Left colon (tissue), 2 donors: Measurements from ENCODE around the gene PEX26. TPM values are rescaled to one million over a fixed set of nuclear protein-coding genes. Genes with fewer than 3 reads are reported as not detected.
"Not testable (repeated sequence)": the region's sequence is repeated elsewhere in the genome, so short reads cannot be mapped to it uniquely, and the experiment has no call there.

Experiments
- ATAC-seq: fragments of 200-7000 bp; cut with Tn5 transposase; one replicate; pipeline ENCODE4 v1.9.1; 2020; ENCODE audit warnings: mild to moderate bottlenecking, moderate library complexity
- DNase-seq, 2 donors: peaks; one replicate each; pipeline ENCODE4 v3.0.0-alpha.2; 2020
- intact Hi-C, 2 donors: fragments of 100-400 bp; cut with DNase I in 1 of 2; cut with micrococcal nuclease in 1 of 2; formaldehyde crosslinking; loops; one replicate each; pipeline versions ENCODE4 v1.11.2 to v1.14.0; 2022; cut with DNase I, micrococcal nuclease
- total RNA-seq, 2 donors: library from RNA; stranded (reverse); fragmentation: NEBNext Ultra II Directional; extraction: Animal tissue kit (Norgen Biotek cat#: 25700); gene quantifications; one replicate each; pipeline ENCODE4 v1.2.1, GENCODE V29; 2021
- donor health status: DM: no; HTN: no; CAD: no.
- donor health status: DM: yes; HTN: yes; CAD: no.

PEX26 gene
- total RNA-seq, 2 donors from 2014 or later, result 128 to 196 TPM

DNA sequence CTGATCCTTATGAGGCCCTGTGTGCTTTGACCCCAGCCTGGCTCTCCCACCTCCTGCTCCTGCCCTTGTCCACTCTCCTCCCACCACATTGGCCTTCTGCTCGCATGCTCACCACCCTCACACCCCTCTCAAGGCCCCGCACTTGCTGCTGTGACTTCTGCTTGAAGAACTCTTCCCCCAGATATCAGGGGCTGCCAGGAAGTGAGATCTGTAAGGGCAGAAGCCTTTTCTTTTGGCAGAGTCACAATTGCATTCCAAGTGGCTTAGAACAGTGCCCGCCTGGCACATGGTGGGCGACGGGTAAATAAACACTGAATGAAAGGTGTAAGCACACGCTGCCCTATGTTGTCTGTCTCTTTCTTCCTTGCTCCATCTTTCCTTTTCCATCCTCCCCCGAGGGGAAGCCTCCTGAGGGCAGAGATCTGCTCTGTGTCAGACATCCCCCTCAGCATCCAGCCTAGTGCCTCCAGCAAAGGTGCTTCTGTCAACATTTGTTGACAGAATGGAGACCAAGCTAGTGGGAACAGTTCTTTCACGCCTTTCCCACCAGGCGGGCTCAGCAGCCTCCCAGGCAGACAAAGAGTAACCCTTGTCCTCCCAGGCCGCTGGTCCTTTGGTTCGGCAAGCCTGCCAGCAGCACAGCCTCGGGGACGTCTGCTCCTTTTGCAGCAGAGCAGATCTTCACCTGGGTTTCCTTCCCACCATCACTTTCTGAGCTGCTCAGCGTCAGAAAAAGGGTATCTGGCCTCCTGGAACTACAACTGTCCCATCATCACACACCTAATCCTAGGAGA lies 10.0 kb upstream of the PEX26 start:
- no peak for ATAC-seq
- intact Hi-C loops, result no loop called here
- DNase-seq, result no peak

DNA sequence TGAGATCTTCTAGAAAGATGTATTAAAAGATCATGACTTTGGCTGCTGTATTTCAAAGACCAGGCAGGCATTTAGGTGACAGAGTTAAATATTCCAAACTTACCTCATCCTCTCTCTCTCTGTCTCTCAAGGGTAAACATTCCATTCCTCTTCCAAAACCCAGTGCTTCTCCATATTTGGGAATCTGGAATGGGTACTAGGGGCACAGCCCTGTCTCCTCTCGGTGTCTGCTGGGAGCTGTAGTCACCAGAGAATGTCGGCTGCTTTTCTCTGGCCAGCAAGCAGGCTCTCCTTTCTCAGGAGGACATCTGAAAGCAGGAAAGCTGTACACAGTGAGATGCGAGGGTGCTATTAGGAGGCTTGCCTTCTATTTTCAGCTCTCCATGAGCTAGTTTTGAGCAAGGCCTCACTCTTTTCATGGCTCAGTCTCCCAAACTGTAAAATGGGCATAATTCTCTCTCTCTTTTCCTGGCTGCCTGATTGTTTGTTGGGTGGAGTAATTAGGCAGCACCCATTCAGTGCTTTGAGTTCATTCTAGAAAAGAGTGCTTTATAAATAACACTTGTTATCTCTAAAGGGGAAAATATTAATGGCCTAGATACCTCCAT lies 9.3 kb upstream of the PEX26 start:
- intact Hi-C loops, result no loop called here
- ATAC-seq, result no peak
- DNase-seq, result no peak

DNA sequence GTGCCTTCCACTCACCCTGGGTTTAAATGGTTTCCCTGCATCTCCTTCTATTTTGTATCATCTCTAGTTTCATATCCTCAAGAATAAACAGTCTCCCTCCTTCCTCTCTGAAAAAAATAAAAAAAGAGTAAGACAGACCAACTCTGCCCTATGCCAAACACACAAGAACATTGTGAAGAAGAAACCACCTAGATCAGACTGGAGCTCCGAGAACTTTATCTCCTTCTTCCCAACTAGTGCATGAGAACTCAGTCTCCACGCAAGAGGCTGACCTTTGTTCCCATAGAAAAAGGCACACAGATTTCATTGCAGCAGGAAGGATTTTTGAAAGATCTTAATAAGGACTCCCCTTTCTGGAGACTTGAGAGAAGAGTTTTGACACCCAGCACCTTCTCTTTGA lies 8.7 kb upstream of the PEX26 start:
- ATAC-seq (peak; percentile 35), DNase-seq (no peak)
- intact Hi-C loops, result no loop called here

DNA sequence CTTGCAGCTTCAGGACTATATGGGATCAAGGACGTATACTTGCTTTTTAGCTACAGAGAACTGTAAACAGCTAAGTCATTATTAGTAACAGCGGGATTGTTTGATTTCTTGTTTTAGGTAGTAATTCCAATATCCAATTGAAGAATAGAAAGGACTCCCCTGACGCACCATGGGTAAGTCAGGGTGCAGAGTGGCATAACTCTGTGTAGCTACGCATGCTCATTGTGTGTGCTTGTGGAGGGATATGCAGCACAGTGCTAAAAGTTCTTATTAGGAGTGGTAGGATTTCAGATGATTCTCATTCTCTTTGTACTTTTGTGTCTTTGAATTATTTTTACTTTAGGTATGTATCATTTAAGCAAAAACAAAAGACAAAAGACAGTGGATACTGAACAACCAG lies 7.7 kb upstream of the PEX26 start:
- intact Hi-C loops, result loop anchor here (10.0 kb wide), 2 partner anchors 65 to 245 kb away; no protein-coding TSS in a partner anchor
- ATAC-seq (no peak), DNase-seq (no peak)

DNA sequence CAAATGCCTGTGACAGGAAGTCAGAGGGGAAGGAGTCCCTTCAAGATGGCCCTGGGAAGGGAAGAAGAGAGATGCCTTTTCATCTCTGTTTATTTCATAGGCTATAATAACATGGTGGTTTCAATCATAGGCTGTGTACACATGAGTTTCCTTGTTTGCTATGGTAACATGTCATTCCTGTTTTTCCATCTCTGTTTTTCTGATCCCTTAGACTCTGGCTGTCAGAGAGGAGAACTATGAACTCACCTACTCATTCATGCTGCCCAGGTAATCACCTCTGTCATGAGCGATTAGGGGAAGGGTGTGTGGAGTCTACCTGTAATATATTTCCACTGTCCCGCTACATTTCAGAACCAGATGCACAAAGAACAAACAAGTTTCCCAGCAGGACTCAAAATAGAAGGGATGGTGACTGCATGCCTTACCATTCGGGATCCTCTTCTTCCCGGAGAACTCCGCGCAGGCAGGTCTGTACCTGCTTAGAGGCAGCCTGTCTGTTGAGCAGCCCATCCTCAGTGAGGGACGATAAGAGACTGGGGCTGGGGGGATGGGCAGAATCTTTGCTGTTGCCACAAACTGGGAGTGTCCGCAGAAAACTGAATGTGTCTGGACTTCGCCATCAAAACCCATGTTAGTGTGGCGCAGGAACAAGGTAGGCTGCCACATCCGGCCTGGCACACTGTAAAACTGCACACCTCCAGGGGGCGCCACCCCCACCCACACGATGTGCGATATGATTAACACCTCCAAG lies 7.1 kb upstream of the PEX26 start:
- intact Hi-C loops, result loop anchor here (10.0 kb wide), 2 partner anchors 66 to 246 kb away; no protein-coding TSS in a partner anchor
- DNase-seq (peak in 1 of 2 donors; percentile 54), ATAC-seq (peak; percentile 67)

DNA sequence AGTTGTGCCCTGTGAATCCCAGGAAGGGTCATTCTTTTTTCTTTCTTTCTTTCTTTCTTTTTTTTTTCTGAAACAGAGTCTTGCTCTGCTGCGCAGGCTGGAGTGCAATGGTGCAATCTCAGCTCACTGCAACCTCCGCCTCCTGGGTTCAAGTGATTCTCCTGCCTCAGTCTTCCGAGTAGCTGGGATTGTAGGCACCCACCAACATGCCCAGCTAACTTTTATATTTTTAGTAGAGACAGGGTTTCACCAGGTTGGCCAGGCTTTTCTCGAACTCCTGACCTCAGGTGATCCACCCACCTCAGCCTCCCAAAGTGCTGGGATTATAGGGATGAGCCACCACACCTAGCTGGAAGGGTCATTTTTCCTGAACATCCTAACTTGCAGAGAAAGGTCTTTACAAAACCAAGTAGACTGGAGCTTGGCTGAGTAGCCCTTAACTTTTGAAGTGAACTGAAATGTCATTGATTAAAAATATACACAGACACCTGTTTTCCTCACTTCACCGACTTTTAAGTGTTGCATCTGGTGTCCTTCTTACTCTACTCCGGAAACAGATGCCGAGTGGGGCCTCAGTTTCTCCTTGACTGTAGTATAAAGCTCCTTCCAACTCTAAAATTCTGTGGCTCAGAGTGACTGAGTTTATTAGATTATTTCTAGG lies 6.4 kb upstream of the PEX26 start:
- DNase-seq, ATAC-seq: not testable (repeated sequence)
- intact Hi-C loops, result loop anchor here (10.0 kb wide), 2 partner anchors 67 to 247 kb away; no protein-coding TSS in a partner anchor

DNA sequence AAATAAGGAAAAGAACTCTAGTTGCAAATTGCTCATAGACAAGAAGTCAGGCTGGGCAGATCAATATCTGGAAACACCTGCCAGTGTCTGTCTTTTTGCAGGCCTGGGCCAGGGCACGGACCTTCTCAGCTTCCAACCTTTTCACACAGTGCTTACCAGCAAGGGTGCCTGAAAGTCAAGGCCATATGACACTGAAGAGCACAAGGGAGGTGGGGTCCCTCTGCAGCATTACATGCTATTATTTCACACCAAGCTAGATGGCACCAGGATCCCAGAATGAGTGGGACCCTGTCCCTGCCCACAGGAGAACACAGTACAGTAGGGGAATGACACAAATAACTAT lies 5.9 kb upstream of the PEX26 start:
- no peak for ATAC-seq
- DNase-seq, result no peak
- intact Hi-C loops, result loop anchor here (10.0 kb wide), 2 partner anchors 67 to 247 kb away; no protein-coding TSS in a partner anchor

DNA sequence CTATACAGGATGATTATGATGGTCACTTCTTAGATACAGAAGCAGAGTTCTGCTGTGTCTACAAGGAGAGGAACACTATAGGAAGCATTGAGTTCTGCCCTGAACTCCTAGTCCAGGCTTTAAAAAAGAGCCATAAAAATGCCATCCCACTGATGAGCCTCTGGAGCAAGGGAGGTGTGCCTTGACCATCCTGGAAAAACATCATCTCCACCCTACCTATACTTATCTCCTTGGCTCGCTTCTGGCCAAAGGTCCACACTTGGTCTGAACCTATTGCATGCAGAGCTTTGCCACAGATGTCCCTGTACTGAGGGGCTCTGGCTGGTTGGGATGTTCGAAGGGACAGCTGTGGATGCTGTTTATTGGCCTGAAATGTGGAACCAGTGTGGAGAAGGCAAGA lies 4.3 kb upstream of the PEX26 start:
- intact Hi-C loops, result loop anchor here (10.0 kb wide), 2 partner anchors 69 to 249 kb away; no protein-coding TSS in a partner anchor
- DNase-seq (no peak), ATAC-seq (peak; percentile 25)

DNA sequence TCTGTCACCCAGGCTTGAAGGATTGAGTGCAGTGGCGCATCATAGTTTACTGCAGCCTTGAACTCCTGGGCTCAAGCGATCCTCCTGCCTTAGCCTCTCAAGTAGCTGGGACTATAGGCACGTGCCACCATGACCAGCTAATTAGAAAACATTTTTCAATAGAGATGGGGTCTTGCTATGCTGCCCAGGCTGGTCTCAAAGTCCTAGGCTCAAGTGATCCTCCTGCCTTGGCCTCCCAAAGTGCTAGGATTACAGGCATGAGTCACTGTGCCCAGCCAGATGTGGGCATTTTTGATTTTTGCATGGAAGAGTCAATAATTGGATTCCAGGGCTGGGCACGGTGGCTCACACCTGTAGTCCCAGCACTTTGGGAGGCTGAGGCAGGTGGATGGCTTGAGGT lies 3.9 kb upstream of the PEX26 start:
- not testable (repeated sequence) for ATAC-seq
- intact Hi-C loops, result loop anchor here (2.0 to 10.0 kb wide), 3 partner anchors 69 to 249 kb away; no protein-coding TSS in a partner anchor

DNA sequence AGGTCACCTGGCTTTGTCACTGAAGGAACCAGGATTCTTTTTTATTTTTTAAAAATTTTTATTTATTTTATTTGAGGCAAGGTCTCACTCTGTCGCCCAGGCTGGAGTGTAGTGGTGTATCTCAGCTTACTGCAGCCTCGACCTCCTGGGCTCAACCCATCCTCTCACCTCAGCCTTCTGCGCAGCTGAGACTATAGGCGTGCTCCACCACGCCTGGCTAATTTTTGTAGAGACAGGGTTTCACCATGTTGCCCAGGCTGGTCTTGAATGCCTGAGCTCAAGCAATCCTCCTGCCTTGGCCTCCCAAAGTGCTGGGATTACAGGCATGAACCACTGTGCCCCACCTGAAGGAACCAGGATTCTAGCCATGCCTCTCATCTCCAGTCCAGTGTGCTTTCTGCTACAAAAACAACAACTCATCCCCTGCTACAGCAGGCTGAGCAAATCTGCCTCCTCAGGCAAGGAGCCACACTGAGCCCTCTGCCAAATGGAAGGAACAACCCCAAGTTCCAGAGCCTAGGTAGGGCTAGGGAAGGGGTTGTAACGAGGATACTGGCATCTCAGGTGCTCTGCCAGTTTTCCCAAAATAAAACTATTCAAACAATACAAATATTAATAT lies 2.6 kb upstream of the PEX26 start:
- no peak for ATAC-seq
- DNase-seq, result peak in 1 of 2 donors; percentile 2
- intact Hi-C loops, result loop anchor here (2.0 to 10.0 kb wide), 3 partner anchors 70 to 250 kb away; no protein-coding TSS in a partner anchor

More for the DNA sequence above, 3.9 kb upstream of the PEX26 start:
- DNase-seq, result peak in 1 of 2 donors; percentile 3

DNA sequence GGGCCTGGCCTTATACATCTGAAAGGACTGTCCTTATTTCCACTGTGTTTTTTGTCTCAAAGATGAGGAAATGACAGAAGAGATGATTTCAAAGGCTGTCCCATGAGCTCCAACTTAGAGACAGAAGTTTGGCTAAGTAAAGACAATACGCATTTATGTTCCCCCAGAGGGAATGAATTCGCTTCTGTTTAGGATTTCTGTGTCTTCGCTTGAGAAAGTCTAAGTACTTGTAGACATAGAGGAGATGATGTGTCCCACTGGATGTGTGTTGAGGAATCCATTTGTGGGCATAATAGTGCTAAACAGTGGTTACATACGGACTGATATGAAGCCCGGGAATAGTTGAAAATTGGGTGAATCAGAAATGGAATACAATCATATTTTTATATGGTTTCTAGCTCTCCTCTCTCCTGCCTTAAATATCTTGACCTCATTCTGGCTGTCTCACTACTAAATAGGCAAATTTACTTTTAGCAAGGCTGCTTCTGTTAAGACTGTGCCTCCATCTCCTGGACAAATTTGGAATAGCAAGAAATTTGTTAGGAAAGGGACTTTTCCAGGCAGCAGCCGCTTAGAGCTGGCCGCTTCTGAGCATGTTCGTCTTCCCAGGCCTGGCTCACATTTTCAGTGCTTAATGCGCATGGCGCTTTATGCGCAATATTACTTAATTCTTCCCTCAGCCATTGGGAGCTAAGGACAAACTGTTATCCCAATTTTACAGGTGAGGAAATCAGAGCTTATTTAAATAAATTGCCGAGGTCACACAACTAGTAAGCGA lies 1.9 kb upstream of the PEX26 start:
- ATAC-seq, result peak; percentile 25
- peak; percentile 58 to 72 for DNase-seq
- intact Hi-C loops, result loop anchor here (2.0 to 10.0 kb wide), 4 partner anchors 71 to 253 kb away; no protein-coding TSS in a partner anchor

DNA sequence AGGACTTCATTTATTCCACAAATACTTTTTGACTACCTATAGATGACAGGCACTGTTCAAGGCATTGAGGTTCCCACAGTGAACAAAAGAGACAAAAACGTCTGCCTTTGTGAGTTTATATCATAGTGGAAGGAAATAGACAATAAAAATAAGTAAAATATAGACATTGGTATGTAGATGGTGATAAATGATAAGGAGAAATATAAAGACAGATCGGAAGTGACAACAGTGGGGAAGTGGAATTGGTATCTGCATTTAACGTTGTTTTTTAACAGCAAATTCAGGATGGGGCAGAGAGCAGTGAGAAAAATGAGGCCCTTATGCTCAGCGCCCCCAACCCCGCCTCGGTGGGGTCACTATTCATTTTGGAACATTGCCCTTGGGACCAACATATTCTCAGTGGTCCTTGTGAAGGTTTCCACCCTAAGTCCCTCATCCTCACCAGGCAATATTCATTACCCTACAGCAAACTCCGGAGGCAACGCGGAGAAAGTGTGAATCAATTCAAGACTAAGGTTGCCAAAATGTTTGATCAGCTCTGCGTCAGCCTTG lies 627 bp upstream of the PEX26 start:
- no peak for DNase-seq
- intact Hi-C loops, result loop anchor here (2.0 to 10.0 kb wide), 3 partner anchors 72 to 254 kb away; no protein-coding TSS in a partner anchor
- ATAC-seq, result no peak

DNA sequence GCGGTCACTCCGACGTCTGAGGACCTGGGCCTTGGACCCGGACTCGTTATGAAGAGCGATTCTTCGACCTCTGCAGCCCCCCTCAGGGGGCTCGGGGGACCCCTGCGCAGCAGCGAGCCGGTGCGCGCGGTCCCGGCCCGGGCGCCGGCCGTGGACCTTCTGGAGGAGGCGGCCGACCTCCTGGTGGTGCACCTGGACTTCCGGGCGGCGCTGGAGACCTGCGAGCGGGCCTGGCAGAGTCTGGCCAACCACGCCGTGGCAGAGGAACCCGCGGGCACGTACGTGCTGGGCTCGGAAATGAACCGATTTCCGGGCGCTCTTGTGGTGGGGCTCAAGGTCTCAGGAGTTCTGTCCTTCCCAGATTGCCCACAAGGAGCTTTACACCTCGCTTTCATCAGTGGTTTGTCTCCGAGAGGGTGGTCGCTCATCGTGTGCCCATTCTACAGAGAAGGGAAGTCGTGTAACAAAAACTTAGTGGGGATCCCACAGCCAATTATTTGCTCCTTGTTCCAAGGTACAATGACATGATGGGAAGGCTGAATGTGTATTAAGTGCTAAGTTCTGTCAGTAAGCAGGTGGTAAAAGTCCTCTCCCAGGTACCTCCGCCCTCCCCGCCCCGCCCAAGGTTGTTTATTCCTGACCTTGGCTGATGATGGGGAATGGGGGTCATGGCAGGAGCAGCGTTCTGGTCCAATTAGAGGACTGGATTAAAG lies 695 bp downstream of the PEX26 start:
- DNase-seq (peak; percentile 60 to 72), ATAC-seq (peak; percentile 60)
- intact Hi-C loops, result loop anchor here (10.0 kb wide), 2 partner anchors 74 to 254 kb away; no protein-coding TSS in a partner anchor

DNA sequence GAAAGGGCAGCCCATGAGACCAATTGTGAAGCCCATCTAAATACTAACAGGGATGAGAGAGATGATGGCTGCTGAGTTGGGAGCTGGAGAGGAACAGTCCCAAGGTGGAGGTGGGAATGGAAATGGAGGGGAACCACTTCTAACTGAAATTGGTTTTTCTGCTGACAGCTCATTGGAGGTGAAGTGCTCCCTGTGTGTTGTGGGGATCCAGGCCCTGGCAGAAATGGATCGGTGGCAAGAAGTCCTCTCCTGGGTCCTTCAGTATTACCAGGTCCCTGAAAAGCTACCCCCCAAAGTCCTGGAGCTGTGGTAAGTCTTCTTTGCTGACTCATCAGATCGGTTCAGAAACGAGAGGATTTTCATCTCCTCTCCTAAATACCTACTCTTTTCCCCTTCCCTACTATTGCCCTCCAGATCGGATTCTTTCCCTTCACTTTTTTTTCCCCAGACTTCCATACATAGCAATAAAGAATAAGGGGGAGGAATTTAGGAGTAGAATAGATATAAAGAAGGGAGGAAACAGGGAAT lies 2.0 kb downstream of the PEX26 start:
- no peak for ATAC-seq
- no peak for DNase-seq

DNA sequence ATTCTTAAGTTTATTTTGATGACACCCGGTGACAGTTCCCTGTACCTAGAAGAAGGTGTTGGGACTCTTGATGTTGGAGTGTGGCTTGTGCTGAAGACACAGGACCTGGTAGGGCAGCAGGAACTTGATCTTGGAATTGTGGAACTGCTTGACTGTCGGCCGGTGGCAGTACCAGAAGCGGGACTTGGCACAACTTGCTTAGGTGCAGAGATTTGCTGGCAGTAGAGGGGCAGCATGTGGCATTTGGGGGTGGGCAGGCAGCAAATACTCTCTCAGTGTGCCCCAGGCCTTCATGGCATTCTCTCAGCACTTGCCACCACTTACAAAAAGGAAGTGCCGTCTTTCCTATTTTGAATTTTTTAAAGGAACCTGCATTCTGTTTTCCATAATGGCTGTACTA lies 3.6 kb downstream of the PEX26 start:
- ATAC-seq, result no peak
- intact Hi-C loops, result no loop called here
- DNase-seq, result no peak

More for the DNA sequence above, 2.0 kb downstream of the PEX26 start:
- intact Hi-C loops, result loop anchor here (10.0 kb wide), 2 partner anchors 75 to 255 kb away; no protein-coding TSS in a partner anchor

DNA sequence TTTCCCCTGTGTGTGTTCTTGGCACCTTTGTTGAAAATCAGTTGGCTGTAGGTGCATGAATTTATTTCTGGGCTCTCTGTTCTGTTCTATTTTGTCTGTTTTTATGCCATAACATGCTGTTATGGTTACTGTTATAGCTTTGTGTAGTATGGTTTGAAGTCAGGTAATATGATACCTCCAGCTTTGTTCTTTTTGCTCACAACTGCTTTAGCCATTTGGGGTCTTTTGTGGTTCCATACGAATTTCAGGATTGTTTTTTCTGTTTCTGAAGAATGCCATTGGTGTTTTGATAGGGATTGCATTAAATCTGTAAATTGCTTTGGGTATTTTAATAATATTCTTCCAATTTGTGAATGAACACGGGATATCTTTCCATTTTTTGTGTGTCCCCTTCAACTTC lies 4.7 kb downstream of the PEX26 start:
- intact Hi-C loops, result no loop called here
- ATAC-seq (no peak), DNase-seq (no peak)
